Measurements from ENCODE around the gene CCM2.
"Not testable (repeated sequence)": the region's sequence is repeated elsewhere in the genome, so short reads cannot be mapped to it uniquely, and the experiment has no call there.

Gene CCM2

DNA sequence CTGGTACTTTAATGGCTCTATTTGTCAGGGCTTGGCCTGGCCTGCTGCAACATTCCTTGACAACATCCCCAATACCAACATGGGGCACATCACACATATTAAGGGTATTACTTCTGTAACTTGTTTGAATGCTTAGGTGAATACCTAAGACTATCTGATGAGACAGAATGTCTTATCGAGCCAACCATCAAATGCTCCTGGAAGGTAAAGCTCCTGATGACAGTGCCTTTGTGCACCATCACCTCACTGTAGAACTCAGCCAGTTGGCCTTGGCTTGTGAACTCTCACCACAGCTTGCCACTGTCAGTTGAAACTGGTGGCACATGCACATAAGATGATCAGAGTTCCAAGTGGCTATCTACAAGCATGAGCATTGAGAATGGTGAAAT, 17.5 kb upstream of the CCM2 start:
- DNase-seq (ENCODE audit: low read depth): no peak

DNA sequence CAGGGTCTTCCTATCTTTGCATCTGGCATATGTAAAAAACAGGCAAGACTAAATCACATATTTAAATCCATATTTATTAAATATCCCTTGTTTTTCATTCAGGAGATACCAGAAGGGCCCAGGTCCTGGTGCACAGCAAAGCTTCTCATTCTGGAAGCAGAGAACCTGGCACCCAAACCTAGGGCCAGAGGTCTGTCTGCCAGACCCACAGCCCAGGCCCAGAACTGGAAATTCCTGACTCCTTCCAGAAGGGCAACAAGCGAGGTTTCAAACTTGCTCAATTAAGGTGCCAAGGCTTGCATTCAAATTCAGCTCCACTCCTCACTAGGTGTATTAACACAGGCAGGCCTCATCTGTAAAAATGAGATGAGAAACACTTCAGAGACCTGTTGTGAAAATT, 17.0 kb upstream of the CCM2 start:
- no peak for DNase-seq (ENCODE audit: low read depth)

DNA sequence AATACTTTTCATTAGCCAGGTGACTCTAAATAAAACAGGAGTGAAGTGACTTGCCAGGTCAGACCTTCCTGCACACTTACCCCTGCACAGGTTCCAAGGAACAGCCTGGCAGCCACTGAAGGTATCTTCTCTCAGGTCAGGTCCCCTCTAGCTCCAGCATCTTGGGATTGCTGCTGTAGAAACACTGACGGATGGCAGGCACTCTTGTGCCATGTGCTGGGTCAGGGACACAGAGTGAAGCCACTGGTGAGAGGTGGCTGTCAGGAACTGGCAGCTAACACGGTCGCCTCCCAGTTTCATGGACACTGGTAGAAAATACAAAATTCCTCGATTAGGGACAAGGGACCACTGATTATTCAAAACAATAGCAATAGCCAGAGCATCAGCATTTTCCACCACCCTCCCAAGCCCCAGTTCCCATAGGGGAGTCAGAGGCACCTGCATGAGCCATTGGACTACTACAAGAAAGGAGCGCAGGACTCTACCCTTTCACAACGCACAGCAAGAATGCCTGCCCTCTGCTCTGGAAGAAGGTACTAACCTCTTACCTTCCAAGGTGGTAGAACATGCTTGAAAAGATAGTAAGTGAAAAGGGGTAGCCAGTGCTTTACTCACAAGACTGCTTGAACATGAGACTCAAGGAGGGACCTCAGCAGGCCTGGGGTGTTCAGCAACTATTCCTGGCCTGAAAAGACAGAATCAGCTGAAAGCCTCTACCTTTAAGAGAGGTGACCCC, 16.1 kb upstream of the CCM2 start:
- no peak for DNase-seq (ENCODE audit: low read depth)

DNA sequence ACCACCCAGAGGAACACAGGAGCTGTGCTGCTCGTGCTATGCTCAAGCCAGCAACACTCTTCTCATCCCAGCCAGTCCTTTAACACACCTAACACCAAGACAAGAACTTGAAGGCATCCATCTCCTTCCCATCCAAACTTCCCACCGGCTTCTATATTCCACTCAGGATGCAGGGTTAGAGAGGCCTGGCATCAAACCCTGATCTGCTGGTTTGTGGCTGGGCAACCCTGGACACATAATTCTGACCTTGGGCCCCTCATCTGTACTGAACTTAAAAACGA, 15.6 kb upstream of the CCM2 start:
- DNase-seq (ENCODE audit: low read depth): no peak

DNA sequence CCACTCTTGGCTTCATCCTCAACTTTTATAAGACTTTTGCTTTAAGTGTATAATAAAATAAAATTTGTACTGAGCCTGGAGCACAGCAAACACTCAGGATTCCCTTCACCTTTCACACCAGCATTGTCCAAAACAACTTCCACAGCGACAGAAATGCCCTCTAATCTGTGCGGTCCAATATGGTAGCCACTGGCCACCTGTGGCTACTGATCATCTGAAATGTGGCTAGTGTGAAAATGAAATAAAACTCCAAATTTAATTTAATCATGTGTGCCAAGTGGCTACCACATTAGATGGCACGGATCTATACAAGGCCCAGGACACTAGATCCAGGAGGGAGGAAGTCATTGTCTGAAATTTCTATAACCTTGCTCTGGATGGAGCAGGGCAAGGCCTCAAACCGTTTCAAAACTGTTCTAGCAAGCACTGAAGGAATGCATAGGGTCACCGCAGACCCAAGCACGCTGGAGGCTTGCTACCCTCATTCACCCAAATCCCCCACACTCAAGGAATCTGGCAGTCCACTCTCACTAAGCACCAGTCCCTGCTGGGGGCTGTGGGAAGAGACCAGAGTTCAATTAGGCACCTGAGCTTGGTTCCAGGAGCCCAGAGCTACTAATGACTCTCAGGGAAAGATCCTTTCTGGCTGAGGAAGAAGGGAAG, 14.8 kb upstream of the CCM2 start:
- no peak for DNase-seq (ENCODE audit: low read depth)

DNA sequence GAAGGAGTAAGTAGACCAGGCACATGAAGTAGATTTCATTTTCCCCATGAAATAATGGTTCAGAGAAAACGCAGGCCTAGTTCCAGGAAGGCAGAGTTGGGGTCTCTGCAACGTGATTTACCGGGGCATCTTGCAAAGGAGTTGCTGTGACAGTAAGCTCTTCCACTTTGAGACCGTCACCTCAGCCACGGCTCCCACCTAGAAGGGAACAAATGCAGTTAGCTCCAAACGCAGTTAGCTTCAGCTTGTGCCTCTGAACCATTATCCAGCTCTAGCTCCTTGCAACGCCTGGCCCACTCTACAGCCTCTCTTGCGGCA, 14.1 kb upstream of the CCM2 start:
- no peak for DNase-seq (ENCODE audit: low read depth)

DNA sequence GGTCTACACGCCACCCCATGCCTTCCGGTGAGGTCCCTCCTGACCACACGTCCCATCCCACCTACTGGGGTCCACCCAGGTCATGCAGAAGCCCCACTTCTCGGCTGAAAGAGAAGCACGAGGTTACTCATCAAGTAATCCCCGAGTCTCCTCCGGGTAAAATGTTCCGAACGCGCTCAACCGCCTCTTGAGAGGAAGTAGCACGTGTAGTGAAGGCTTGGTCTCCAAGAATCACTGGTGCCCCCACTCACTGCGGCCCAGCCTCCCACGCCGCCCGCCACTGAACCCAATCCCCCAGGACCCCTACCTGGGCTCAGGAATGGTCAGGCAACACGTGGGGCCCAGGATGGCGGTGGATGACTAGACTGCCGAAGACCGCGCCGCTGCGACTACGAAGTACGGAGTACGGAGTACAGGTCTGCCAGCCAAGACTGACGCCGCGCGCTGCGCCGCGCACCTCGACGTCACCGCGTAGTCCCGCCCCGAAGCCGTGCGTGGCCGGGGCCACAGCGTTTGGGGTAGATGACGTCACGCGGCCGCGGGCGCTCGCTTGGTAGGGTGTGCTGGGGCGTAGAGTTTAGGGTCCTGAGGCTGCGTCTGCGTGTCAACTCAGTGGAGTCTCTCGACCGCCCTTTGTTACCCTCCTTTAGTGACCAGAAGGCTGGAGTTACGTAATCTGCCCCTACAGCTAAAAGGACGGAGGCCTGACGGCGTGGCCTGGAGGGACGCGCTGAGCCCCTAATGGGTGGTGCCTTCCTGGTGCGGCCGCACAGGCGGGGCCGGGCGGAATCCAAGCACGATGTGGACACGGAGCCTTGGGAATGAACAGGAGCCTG, 13.6 kb upstream of the CCM2 start:
- DNase-seq (ENCODE audit: low read depth): peak; percentile 96

DNA sequence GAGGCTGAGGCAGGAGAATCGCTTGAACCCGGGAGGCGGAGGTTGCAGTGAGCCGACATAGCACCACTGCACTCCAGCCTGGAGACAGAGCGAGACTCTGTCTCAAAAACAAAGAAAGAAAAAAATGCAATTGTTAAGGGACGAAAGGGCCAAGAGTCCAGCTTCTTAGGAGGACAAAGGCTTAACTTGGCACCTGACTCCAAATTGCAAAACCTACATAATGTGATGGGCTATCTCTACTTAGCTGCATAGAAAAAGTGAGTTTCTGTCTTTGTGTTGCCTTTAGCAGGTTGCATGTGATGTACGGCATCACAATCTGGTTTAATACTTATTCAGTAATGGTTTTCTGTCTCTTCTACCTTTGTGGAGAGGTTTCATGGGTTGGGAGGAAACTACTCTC, 12.5 kb upstream of the CCM2 start:
- DNase-seq (ENCODE audit: low read depth): no peak

DNA sequence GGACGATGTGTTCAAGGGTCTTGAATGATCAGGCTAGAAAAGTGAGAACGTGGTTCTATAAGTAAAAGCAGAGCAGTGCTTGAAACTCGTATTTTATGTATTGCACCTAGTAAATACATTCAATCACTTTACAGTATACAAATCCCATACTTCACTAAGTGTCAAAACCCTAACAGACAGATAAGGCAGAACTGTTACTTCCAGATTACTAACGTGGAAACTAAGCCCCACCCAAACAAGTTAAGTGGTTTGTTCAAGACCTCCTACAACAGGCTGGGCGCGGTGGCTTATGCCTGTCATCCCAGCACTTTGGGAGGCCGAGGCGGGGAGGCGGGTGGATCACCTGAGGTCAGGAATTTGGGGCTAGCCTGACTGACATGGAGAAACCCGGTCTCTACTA, 12.0 kb upstream of the CCM2 start:
- DNase-seq (ENCODE audit: low read depth): no peak

DNA sequence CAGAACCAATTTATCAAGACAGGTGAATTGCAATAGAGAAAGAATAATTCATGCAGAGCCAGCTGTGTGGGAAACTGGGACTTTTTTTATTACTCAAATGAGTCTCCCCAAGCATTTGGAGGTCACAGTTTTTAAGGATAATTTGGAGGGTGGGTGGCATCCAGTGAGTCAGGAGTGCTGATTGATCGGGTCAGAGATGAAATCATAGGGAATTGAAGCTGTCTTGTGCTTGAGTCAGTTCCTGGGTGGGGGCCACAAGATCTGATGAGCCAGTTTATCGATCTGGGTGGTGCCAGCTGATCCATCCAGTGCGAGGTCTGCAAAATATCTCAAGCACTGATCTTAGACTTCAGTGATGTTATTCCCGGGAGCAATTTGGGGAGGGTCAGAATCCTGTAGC, 11.3 kb upstream of the CCM2 start:
- DNase-seq (ENCODE audit: low read depth): no peak

DNA sequence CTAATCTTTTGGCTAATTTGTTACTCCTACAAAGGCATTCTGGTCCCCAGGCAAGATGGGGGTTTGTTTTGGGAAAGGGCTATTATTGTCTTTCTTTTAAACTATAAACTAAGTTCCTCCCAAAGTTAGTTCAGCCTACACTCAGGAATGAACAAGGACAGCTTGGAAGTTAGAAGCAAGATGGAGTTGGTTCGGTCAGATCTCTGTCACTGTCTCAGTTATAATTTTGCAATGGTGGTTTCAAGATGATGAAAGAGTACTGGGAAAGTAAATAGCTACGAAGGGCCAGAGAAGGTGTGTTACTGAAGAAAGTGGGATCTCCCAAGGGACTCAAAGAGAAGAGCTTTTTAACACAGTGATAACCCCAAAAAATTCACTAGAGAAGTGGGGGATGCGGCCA, 10.9 kb upstream of the CCM2 start:
- no peak for DNase-seq (ENCODE audit: low read depth)

DNA sequence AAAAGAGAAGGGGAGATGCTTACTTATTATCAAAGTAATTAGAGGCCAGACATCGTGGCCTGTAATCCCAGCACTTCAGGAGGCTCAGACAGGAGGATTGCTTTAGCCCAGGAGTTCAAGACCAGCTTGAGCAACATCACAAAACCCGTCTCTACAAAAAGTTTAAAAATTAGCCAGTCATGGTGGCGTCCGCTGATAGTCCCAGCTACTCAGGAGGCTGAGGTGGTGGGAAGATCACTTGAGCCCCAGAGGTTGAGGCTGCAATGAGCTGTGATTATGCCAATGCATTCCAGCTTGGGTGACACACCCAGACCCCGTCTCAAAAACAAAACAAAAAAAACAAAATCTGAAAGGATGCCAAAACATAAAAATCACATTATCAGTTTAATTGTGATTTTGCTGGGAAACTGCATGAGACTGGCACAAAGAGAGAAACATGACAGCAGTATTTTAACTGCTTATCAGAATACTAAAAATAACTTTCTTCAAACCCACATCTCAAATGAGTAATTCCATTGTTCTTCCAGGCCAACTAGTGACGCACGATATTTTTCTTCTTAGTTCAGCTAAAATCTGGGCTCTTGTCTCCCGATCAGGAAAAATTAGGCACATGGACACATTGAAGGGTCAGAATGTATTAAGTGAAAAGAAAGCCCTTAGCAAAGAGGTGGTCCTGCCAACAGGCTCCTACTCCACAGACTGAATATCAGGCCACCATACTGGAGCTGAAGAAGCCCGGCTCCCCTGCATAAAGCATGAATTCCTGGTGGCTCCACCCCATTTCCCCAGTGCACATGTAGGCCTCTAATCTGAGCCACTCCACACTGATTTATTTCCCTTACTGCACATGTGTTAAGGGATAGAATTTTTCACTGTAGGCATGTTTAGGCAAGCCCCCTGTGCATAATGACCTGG, 9.6 kb upstream of the CCM2 start:
- DNase-seq (ENCODE audit: low read depth): no peak

DNA sequence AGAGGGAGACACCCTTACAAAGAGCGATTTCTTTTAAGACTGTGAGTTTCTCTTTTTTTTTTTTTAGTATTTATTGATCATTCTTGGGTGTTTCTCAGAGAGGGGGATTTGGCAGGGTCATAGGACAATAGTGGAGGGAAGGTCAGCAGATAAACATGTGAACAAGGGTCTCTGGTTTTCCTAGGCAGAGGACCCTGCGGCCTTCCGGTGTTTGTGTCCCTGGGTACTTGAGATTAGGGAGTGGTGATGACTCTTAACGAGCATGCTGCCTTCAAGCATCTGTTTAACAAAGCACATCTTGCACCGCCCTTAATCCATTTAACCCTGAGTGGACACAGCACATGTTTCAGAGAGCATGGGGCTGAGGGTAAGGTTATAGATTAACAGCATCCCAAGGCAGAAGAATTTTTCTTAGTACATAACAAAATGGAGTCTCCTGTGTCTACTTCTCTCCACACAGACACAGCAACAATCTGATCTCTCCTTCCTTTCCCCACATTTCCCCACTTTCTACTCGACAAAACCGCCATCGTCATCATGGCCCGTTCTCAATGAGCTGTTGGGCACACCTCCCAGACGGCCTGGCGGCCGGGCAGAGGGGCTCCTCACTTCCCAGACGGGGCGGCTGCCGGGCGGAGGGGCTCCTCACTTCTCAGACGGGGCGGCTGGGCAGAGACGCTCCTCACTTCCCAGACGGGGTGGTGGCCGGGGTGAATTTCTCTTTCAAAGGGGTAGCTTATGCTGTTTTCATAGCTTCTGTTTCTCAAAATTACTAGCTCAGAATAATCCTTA, 7.8 kb upstream of the CCM2 start:
- DNase-seq (ENCODE audit: low read depth): not testable (repeated sequence)

DNA sequence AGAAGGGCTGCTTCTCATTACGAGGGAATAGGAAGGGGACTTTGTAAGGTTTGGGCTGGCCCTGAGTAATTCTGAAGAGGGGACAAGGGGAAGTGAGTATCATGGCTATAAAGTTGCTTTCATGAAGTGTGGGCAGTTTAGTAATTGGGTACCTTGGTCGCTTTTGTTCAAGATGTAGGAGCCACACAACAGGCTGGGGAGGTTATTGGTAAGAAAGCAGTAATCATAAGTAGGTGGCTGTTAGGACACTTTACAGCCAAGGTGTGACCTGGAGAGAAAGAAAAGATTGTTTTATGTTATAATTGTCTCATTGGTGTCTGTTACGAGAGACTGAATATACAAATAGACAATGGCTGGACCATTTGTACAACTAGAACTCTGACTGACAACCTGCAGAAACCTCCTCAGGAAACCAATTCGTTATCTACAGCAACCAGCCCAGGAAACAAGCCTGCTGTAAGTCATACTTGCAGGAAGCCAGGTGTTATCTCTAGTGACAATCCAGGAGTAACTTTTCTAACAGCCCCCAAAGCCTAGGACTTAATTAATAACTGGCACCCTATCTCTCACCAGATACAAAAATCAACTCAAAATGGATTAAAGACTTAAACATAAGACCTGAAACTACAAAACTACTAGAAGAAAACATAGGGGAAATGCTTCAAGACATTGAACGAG, 5.0 kb upstream of the CCM2 start:
- DNase-seq (ENCODE audit: low read depth): no peak

DNA sequence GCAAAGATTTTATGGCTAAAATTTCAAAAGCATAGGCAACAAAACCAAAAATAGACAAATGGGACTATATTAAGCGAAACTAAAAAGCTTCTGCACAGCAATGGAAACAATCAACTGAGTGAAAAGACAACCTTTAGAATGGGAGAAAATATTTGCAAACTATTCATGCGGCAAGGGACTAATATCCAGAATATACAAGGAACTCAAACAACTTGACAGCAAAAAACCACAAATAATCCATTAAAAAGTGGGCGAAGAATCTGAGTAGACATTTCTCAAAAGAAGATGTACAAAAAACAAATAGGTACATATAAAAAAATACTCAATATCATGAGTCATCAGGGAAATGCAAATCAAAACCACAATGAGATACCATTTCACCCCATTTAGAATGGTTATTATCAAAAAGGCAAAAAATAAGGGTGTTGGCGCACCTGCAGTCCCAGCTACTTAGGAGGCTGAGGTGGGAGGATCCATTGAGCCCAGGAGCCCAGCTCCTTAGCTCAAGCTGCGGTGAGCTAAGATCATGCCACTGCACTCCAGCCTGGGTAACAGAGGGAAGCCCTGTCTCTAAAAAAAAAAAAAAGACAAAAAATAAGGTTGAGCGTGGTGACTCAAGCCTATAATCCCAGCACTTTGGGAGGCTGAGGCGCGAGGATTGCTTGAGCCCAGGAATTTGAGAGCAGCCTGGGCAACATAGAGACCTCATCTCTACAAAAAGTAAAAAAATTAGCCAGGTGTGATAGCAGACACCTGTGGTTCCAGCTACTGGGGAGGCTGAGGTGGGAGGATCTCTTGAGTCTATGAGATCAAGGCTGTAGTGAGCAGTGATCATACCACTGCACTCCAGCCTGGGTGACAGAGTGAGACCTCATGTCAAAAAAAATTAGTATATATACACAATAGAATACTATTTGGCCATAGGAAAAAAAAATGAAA, 4.2 kb upstream of the CCM2 start:
- DNase-seq (ENCODE audit: low read depth): no peak

DNA sequence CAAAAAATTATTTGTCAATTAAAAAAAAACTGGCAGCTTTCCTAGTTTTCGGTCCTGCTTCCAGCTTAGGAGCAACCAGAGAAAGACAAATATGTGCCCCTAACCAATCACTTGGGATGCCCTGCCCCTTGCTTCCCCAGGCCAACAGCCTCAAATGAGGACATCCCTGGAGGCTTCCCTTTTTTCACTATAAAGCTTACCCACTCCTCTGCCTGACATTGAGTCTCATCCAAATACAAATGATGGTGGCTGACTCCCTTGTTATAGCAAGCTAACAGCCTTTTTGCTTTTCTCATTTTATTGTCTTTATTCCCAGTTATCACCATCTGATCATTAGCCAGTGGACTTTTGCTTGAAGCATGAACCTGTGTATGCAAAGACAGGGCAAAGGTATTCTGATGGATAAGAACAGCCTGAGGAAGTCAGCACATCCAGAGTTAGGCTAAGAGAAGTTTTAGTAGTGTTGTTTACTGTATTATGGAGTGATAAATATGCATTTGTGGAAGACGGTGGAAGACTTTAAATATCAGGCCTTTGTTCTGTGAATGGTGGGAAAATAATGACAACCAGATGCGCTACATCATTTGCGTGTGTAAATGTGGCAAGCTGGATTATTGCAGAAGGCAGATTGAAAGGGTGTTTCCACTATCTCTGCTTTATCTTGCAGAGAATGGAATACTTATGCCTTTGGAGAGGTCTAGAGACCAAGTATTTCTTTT, 1.7 kb upstream of the CCM2 start:
- DNase-seq (ENCODE audit: low read depth): no peak

DNA sequence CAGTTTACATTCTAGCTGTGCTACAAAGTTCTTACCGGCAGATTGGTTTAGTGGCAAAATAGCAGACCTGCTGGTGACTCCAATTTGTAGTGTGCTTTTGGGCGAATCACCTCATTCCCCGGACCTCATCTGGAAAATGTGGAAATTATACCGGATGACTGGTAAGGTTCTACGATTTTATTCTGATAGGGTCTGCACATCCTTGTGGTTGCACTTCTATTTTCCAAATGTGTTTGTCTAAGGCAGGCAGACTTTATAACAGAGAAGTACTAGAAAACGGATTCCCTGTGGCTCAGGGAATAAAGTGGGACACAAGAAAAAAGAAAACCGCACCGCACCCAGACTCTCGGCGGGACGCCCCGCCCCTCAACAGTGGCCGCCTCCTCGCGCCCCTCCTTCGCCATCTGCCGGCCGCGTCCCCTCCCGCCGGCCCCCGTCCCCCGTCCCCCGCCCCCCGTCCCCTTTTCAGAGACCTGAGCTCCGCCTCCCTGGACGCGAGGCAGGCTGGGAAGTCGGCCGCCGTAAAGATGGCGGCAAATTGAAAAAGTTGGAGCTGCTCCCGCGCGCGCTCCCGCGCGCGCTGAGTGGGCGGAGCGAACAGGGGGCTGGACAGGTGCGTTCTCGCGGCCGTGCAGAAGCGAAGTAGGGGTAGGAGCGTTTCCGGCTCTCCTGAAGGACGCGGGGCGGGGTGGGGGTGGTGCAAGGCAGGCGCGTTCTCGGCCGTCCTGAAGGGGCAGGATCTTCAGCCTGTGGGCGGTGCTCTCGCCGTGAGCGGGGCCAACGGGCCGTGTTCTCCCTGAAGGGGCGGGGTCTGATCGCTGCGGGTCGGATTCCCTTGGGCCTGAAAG, 532 bp upstream of the CCM2 start:
- peak; percentile 97 for DNase-seq (ENCODE audit: low read depth)

DNA sequence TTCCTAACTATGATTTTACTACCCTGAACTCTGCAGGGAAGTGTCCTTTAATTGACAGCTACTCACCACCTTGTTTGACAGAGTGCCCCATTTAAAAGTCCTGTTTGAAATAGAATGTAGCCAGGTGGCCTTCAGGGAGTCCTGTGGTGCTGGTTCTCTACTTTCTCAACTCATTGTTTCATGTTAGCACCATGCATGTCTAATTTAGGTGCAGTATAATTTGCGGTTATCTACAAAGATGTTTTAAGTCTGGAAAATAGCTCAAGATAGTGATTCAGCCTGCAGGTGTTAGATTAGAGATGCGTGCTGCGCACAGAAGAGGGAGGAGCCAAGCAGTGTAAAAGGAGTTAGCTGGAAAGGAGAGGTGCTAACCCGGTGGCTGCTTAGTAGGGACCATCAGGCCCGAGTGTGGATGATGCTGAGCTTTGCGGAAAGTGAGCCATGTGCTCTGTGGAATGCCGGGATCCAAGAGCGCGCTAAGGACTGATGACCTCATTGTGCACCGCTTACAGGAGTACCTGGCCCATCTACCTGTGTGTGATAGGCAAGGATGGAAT, 1.2 kb downstream of the CCM2 start:
- DNase-seq (ENCODE audit: low read depth): peak; percentile 42
